GM21528 (cell line): ENCODE results near the gene ANKS1A.
"Not testable (repeated sequence)": the region's sequence is repeated elsewhere in the genome, so short reads cannot be mapped to it uniquely, and the experiment has no call there.

Source experiments
- ATAC-seq: cut with Tn5 transposase; IDR thresholded peaks from one replicate; pipeline ENCODE4 v1.9.1; 2021; ENCODE audit warnings: mild to moderate bottlenecking, moderate library complexity; ENCODE audit not compliant: unreplicated experiment, low FRiP score

The ANKS1A gene

DNA sequence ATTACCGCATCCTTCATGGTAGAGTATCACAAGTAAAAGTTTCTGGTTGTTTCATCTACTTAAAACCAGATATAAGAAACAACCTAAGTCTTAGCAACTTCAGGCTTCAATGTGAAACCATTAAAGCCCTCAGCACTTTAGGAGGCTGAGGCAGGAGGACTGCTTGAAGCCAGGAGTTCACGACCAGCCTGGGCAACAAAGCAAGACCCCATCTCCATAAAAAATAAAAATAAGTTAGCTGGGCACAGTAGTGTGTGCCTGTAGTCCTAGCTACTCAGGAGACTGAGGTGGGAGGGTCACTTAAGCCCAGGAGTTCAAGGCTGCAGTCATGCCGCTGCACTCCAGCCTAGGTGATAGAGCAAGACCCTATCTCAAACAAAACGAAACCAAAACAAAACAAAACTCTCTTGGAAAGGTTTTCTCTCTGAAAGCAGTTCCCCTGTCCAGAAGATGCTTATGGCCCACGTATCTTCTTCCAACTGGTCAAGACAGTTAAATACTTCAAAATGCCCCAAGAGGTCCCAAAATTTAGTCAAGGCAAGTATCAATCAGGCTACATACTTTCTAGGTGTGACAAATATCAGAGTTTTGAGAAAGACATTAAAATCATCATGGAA is 11.1 kb upstream of the ANKS1A start:
- ATAC-seq = no peak

DNA sequence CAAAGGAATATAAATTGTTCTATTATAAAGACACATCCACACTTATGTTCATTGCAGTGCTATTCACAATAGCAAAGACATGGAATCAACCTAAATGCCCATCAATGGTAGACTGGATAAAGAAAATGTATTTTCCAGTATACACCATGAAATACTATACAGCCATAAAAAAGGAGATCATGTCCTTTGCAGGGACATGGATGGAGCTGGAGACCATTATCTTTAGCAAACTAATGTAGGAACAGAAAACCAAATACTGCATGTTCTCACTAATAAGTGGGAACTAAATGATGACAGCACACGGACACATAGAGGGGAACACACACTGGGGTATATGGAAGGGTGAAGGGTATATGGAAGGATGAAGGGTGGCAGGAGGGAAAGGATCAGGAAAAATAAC is 5.0 kb upstream of the ANKS1A start:
- not testable (repeated sequence) for ATAC-seq

DNA sequence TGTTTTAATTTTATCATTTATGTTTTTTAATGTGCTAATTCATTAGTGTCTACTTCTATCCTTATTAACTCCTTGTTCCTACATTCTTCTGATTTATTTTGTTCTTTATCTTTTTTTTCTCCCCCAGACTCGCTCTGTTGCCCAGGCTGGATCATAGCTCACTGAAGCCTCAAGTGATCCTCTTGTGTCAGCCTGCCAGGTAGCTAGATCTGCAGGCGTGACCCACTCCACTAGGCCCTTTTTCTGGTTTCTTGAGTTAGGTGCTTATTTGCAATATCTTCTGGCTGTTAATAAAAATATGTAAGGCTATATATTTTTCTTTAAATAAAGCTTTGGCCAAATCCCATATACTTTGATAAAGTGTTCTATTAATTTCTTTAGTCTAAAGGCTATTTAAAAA is 4.1 kb upstream of the ANKS1A start:
- no peak for ATAC-seq

DNA sequence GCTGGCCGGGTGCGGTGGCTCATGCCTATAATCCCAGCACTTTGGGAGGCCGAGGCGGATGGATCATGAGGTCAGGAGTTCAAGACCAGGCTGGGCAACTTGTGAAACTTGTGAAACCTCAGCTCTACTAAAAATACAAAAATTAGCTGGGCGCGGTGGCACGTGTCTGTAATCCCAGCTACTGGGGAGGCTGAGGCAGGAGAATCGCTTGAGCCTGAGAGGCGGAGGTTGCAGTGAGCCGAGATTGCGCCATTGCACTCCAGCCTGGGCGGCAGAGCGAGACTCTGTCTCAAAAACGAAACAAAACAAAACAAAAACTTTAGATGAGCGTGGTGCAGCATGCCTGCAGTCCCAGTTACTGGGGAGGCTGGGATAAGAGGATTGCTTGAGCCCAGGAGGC is 3.2 kb upstream of the ANKS1A start:
- ATAC-seq = not testable (repeated sequence)

DNA sequence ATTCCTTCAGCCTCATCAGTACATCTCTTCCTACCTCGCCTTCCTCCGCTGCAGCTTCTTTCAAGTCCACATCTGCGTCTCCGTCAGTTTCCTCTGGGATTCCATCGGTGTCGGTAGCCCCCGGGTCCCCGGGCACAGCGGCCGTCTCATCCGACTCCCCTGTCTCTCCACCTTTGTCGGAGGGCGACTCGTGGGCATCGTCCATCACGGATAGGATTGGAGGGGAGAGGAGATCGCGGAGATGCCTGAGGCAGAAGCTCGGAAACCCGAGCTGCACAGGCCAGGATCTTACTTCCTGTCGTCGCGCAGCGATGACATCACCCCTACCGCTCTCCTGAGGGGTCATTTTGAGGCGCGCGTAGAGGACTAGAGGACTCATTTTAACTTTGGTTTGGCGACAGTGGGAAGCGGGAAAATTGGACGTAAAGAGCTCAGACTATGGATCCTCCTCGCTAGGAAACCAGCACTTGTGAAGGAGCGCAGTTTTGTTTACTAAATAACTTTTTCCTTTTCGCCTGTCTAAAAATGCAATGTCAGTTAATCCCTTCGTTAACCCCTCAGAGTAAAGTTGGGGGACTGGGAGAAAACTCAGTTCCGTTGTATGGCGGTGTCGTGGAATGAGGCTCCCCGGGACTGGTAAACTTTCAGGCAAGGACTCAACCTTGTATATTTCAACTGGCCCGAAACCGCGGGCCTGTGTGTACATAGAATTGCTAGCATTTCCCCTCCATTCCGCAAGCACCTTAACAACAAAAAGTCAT is 1.1 kb upstream of the ANKS1A start, which contains the start of gene TAF11:
TAF11 (minus strand) TSS at position 290 of the 761 bp plus-strand sequence; CDS start at position 205, 85 bp downstream.
- ATAC-seq = peak; percentile 81

DNA sequence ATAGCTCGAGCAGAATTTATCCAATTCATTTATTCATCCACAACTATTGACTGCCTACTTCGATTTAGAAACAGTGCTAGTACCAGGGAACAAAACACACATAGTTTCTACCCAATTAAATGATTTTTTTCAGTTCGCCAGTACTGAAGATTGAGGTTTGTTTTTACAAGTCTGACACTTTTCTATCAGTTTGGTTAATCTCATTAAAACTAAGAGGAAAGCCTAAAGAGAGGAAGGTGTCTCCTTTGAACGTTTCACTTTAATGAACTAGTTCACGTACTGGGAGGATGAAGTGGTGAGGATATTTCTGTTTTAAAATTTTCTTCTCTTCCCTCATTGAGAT is 570 bp upstream of the ANKS1A start:
- no peak for ATAC-seq

DNA sequence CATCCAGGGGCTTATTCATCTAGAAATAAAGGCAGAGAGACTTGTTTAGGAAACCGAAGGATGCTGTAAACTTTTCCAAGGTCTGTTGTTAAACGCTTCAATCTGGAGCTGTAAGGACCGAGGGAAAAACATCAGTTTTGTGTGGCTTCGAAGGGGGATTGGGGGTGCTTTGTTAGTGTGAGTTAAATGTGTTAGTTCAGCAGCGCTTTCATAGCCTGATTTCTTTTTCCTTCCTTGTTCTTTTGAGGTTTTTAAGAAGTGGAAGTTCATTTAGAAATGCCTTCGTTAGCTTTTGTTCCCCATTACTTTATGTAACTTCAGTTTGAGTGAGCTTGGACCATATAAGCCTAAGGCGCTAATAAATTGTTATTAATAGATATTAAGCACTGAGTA is 1.5 kb downstream of the ANKS1A start:
- ATAC-seq = no peak

DNA sequence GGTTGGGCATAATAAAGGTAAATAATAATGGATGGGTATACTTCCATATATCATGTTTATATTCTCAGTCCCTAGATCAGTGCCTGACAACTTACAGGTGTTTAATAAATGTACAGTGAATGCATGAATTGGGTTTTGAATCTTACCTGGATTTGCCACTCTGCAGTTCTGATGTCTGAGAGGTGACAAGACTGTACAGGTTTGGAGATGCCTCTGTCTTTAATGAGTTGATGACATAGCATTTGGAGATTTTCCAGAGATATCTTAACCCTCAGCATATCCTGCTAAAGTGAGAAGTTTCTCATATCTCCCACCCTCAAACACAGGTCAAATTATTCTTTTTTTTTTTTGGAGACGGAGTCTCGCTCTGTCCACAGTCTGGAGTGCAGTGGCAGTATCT is 2.2 kb downstream of the ANKS1A start:
- no peak for ATAC-seq

DNA sequence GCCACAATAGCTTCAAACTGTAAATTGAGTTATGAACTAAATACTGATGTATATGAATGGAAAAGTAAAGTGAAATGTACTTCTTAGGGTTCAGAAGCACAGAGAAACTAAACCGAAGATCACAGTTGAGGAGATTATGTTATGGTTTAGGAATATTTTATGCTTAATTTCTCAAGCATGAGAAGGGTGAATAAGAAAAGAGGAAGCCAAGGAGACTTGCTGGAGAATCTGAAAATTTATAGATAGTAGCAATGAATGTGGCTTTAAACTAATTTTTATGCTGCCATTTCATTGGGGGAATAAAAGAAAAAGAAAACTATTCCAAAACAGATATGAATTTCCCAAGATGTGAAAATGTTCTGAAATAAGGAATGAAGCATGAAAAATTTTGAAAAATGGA is 5.6 kb downstream of the ANKS1A start:
- ATAC-seq = no peak

DNA sequence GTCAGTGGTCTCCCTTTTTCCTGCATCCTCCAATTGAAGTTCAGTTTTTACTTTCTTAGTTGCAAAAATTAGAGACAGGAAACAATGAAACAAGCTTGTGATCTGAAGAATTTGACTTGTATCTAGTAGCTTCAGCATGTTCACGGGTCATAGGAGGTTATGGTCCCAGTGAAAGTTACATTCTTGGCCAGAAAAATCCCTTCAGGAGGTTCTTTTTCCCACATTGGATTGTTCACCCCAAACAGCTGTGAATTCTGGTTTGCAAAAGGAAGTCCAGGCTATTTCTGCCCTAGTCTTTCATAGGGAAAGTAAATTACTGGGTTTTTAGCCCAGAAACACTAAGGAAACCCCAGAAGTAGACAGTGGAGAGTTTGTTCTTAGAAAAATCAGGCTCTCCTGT is 8.1 kb downstream of the ANKS1A start:
- no peak for ATAC-seq

DNA sequence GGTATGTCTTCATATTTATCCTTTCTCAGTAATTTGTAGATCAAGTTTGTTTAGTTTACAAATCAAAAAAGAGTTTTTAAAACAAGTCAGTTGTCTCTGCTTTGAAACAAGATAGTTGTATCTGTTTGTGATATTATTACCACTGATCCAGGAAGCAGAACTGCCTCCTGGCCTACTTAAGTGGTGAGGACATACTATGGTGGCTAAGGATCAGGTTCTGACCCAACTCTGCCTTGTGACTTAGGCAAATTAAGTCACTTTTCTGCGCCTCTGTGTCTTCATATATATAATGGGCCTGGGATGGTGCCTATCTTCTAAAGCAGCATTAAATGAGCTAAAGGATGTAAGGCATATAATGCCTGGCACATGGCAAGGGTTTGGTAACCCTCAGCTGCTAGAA is 8.7 kb downstream of the ANKS1A start:
- no peak for ATAC-seq

DNA sequence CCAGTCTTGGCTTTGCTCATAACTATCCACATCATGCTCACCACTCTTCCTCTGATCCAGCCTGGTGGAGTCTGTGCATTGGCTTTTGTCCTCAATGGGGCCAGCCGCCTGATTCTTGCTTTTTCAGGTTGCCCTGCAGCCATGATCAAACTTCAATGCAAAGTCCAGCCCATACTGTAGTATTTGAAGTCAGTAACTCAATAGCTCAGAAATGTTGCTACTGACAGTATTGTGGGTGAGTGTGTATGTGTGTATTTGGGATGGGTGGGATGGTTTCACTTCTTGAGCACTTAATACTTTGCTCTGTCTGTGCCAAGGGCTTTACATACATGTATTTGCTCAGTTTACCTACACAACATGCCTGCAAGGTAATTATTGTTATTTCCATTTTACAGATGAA is 10.7 kb downstream of the ANKS1A start:
- not testable (repeated sequence) for ATAC-seq

DNA sequence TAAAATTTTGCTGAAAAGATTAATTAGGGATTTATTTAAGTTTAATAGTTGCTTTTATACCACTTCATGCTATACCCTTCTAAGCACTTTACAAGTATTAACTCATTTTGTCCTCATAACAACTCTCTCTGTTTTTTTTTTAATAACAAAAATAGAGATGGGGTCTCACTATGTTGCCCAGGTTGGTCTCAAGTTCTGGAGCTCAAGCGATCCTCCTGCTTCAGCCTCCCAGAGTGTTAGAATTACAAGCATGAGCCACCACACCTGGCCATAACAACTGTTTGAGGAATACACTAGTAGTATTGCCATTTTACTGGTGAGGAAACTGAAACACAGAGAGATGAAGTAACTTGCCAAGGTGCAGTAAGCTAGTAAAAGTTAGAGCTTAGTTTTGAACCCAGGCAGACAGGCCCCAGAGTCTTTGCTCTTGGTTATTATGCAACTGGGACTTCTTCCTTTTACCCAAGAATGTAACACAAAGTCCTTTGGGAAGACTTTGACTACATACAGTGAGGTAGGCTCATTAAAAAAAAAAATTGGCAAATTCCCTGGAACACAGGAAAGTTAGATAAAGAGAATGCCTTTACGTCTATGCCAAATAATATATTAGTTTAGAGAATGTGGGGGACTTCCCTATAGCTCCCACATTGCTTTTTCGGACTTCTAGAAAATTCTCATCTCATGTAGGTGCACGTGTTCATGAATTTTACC is 11.4 kb downstream of the ANKS1A start:
- no peak for ATAC-seq

DNA sequence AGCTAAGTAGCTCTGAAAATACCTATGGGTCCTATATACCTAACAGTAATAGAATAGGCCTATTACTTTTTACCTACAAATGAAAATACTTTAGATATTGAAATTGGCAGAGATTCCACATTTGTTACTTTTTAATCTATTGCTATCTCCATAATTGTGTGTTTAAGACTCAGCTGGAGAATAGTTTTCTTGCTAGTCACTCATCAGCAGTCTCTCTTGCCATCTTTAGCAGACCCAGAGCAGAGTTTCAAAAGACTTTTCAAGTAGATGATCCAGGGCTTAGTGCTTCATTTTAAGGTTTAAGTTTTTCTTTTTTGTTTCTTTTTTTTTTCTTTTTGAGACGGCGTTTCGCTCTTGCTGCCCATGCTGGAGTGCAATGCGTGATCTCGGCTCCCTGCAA is 12.9 kb downstream of the ANKS1A start:
- no peak for ATAC-seq

DNA sequence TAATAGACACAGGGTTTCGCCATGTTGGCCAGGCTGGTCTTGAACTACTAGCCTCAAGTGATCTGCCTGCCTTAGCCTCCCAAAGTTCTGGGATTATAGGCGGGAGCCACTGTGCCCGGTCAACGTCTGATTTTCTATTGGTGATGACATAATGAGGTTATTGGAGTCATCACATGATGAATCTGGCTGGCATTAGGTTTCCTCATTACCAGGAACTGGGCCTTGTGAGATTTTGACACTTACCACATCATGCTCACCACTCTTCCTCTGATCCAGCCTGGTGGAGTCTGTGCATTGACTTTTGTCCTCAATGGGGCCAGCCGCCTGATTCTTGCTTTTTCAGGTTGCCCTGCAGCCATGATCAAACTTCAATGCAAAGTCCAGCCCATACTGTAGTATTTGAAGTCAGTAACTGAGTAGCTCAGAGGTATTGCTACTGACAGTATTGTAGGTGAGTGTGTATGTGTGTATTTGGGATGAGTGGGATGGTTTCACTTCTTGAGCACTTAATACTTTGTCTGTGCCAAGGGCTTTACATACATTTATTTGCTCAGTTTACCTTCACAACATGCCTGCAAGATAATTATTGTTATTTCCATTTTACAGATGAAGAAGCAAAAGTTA is 16.0 kb downstream of the ANKS1A start:
- ATAC-seq = no peak

DNA sequence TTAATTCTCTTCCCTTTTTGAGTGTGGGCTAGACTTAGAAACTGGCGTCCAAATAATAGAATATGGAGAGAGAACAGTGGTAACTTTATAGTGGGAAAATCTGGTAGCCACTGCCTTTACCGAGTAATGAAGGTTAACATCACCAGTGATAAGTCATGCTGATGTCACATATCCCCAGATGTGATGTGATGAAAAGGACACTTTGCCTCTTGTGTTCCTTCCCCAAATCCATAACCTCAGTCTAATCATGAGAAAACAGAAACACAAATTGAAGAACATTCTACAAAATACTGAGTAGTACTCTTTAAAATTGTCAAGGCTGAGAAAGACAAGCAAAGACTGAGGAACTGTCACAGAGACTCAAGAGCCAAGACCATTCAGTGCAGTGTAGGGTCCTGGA is 17.8 kb downstream of the ANKS1A start:
- ATAC-seq = no peak

DNA sequence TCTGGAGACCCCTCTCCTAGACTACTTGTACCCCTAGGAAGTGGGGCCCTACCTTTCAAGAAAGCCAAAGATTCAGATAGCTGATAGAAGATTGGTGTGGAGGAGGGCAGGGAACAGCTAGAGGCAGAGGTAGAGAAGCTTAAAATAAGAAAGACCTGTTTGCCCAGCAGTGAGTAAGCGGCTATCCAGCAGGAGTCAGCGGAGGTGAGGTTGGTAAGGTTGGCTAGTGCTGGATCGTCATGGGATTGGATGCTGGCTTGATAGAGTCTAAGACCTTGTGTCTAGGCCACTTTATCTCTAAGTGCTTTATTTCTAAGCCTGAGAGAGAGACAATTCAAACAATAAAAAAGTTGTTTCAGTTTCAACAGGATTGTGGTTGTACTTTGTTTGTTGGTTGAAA is 19.1 kb downstream of the ANKS1A start:
- ATAC-seq = no peak

DNA sequence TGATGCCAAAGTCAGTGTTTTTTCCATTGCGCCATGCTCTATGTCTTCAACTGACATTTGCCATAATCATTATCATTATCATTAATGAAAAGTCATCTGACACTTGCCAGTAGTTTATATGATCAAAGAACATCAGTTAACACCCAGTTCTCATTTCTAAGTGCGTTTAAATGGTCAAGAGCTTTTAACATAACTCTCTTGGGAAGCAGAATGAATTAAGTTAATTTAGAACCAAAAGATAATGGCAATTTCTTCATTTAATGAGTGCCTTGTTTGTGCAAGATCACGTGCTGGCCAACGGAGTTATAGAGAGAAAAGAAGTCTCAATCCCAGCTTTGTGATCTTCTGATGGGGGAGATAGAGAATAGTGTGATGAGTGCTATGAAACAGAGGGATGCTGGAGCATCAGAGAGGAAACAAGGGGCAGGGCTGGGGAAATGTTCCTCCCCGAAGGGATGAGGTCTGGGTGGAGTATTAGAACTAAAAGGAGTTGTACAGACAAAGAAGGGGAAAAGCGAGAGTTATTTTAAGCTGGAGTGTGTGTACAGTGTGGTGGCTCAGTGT is 20.3 kb downstream of the ANKS1A start:
- ATAC-seq = no peak

DNA sequence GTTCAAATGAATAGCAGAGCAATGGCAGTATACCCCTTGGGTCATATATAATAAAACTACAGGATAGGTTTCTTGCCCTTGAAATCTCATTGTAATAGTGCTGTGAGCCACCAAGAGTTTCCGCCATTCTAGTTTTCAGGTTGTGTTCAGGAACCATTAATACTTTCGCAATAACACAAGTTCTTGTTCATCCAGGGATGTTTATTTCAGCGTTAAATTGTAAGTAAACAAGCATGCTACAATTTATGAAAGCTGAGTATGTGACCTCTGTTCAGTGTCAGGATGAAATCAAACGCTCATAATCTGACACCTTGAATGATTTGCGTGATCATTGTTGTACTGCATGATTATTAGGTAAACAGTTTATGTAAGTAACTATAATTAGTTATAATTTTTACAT is 22.8 kb downstream of the ANKS1A start:
- ATAC-seq = no peak

DNA sequence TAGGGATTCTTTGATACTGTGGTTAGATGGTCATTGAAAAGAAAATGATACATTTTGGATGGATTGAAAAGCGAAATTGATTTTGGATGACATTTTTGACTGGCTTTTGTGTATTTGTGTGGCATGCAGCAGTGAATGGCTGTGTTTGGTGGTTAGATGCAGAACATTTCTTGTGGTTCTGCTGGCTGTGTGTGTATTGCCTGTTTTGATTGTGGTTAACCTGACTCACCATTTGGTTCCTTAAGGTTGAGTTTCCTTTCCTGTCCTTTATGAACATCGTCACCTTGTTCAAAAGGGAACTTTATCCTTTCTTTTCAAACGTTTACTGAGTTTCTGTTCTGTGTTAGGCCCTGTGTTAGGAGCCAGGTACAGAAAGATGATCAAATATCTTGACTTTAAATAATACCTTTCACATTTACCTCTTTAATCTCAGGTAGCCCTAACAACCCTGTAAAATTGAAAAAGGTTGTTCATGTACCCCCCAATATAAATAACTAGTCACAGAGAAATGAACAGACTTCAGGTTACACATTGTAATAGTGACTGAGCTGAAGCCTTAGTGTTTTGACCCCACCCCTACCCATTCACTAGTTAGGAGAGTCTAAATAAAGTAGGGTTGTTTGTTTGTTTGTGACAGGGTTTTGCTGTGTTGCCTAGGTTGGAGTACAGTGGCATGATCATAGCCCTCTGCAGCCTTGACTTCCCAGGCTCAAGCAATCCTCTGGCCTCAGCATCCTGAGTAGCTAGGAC is 23.8 kb downstream of the ANKS1A start:
- ATAC-seq = no peak
